GM23338 (cell line): ENCODE results near the gene BBX. TPM values are rescaled to one million over a fixed set of nuclear protein-coding genes. Genes with fewer than 3 reads are reported as not detected.

Experiments
- ATAC-seq: fragments of 200-7000 bp; cut with Tn5 transposase; 3 replicates; pipeline ENCODE4 v1.9.1; 2020
- DNase-seq: peaks from one replicate; pipeline ENCODE4 v3.0.0-alpha.2; 2015; ENCODE audit warnings: low spot score
- H2AFZ ChIP-seq: fragments of 200-600 bp; sonication (generic); 2 replicates; pipeline ENCODE4 v1.8.0; 2016; ENCODE audit warnings: antibody characterized with exemption, mild to moderate bottlenecking, moderate library complexity
- H3F3A ChIP-seq: fragments of 200-600 bp; sonication (generic); replicated peaks from 2 replicates; pipeline ENCODE4 v1.8.0; 2017; ENCODE audit warnings: antibody characterized with exemption, mixed run types, low read depth
- H3K27ac ChIP-seq: fragments of 200-600 bp; sonication (generic); 2 replicates; pipeline ENCODE4 v1.6.1; 2016; ENCODE audit warnings: low read depth
- H3K27me3 ChIP-seq: fragments of 200-600 bp; sonication (generic); 2 replicates; pipeline ENCODE4 v1.8.0; 2016; ENCODE audit warnings: mild to moderate bottlenecking, mixed run types, moderate library complexity; ENCODE audit not compliant: insufficient read depth
- H3K36me3 ChIP-seq: fragments of 200-600 bp; sonication (generic); 2 replicates; pipeline ENCODE4 v1.8.0; 2016; ENCODE audit warnings: mild to moderate bottlenecking; ENCODE audit not compliant: insufficient read depth
- H3K4me1 ChIP-seq: fragments of 200-600 bp; sonication (generic); 2 replicates; pipeline ENCODE4 v1.8.0; 2016; ENCODE audit warnings: mild to moderate bottlenecking, moderate library complexity; ENCODE audit not compliant: insufficient read depth
- H3K4me2 ChIP-seq: fragments of 200-600 bp; sonication (generic); 2 replicates; pipeline ENCODE4 v1.7.1; 2017; ENCODE audit warnings: mixed run types
- H3K4me3 ChIP-seq: fragments of 200-600 bp; sonication (generic); 2 replicates; pipeline ENCODE4 v1.6.1; 2016; ENCODE audit warnings: mixed run types
- H3K79me2 ChIP-seq: fragments of 200-600 bp; sonication (generic); replicated peaks from 2 replicates; pipeline ENCODE4 v1.8.0; 2017; ENCODE audit warnings: mild to moderate bottlenecking; ENCODE audit not compliant: insufficient read depth
- H3K9me2 ChIP-seq: fragments of 200-600 bp; sonication (generic); 2 replicates; pipeline ENCODE4 v1.8.0; 2017; ENCODE audit not compliant: insufficient read depth
- H4K20me1 ChIP-seq: fragments of 200-600 bp; sonication (generic); replicated peaks from 2 replicates; pipeline ENCODE4 v1.8.0; 2017; ENCODE audit warnings: mild to moderate bottlenecking; ENCODE audit not compliant: insufficient read depth
- H3K27ac Mint-ChIP-seq: 2 replicates; pipeline ENCODE4 v1.8.0; 2020; ENCODE audit warnings: inconsistent platforms, mild to moderate bottlenecking, moderate library complexity, mixed read lengths
- H3K27me3 Mint-ChIP-seq: 3 replicates; pipeline ENCODE4 v1.8.0; 2022; ENCODE audit warnings: low read depth, mild to moderate bottlenecking, moderate library complexity, mixed read lengths, inconsistent platforms; ENCODE audit not compliant: insufficient read depth, poor library complexity
- H3K36me3 Mint-ChIP-seq: 3 replicates; pipeline ENCODE4 v1.8.0; 2021; ENCODE audit warnings: low read depth, mild to moderate bottlenecking, inconsistent platforms, moderate library complexity, mixed read lengths
- H3K4me1 Mint-ChIP-seq: 3 replicates; pipeline ENCODE4 v1.8.0; 2020; ENCODE audit warnings: mild to moderate bottlenecking, inconsistent platforms, mixed read lengths
- H3K4me3 Mint-ChIP-seq: 3 replicates; pipeline ENCODE4 v1.8.0; 2021; ENCODE audit warnings: moderate library complexity, mild to moderate bottlenecking, inconsistent platforms, mixed read lengths
- H3K9me3 Mint-ChIP-seq: 3 replicates; pipeline ENCODE4 v1.8.0; 2020; ENCODE audit warnings: moderate library complexity, mild to moderate bottlenecking, inconsistent platforms, mixed read lengths
- CREB1 ChIP-seq: fragments of 250-450 bp; sonication (Bioruptor Pico); IDR thresholded peaks from 2 replicates; pipeline ENCODE4 v1.5.0; 2020; ENCODE audit warnings: low read depth, mild to moderate bottlenecking, moderate library complexity
- CTCF ChIP-seq, 2 experiments: fragments of 200-600 bp in 1 of 2; sonication (generic) in 1 of 2; conservative IDR thresholded peaks; 2 replicates each; pipeline versions ENCODE4 v1.5.1 to v1.6.1; 2016 to 2017; ENCODE audit warnings: antibody characterized with exemption in 2 of 2, low read depth in 2 of 2, mild to moderate bottlenecking in 2 of 2, moderate library complexity in 1 of 2
- ETS1 ChIP-seq: IDR thresholded peaks from 2 replicates; pipeline ENCODE4 v1.6.1; 2016; ENCODE audit warnings: antibody characterized with exemption
- EZH2 ChIP-seq: fragments of 200-600 bp; sonication (generic); IDR thresholded peaks from one replicate; pipeline ENCODE4 v1.8.0; 2017; ENCODE audit warnings: antibody characterized with exemption, mild to moderate bottlenecking, low read depth; ENCODE audit not compliant: unreplicated experiment
- EZH2phosphoT487 ChIP-seq: fragments of 200-600 bp; sonication (generic); IDR thresholded peaks from one replicate; pipeline ENCODE4 v1.8.1; 2018; ENCODE audit warnings: antibody characterized with exemption; ENCODE audit not compliant: unreplicated experiment
- JUNB ChIP-seq: IDR thresholded peaks from one replicate; pipeline ENCODE4 v1.6.1; 2016; ENCODE audit warnings: antibody characterized with exemption; ENCODE audit not compliant: unreplicated experiment
- NANOG ChIP-seq: IDR thresholded peaks from 2 replicates; pipeline ENCODE4 v1.6.1; 2016; ENCODE audit warnings: antibody characterized with exemption, borderline replicate concordance
- POLR2AphosphoS5 ChIP-seq: IDR thresholded peaks from 2 replicates; pipeline ENCODE4 v1.6.1; 2016; ENCODE audit warnings: antibody characterized with exemption, low read depth
- STAT1 ChIP-seq: IDR thresholded peaks from one replicate; pipeline ENCODE4 v1.6.1; 2016; ENCODE audit warnings: antibody characterized with exemption; ENCODE audit not compliant: unreplicated experiment
- ZNF114 ChIP-seq: fragments of 250-450 bp; sonication (Bioruptor Pico); IDR thresholded peaks from 2 replicates; pipeline ENCODE4 v1.5.0; 2020; ENCODE audit warnings: mild to moderate bottlenecking, moderate library complexity
- ZNF331 ChIP-seq: fragments of 250-450 bp; sonication (Bioruptor Pico); IDR thresholded peaks from 2 replicates; pipeline ENCODE4 v1.5.0; 2020; ENCODE audit warnings: low read depth, mild to moderate bottlenecking, moderate library complexity
- ZNF462 ChIP-seq: fragments of 250-450 bp; sonication (Bioruptor Pico); IDR thresholded peaks from 2 replicates; pipeline ENCODE4 v1.5.0; 2020; ENCODE audit warnings: mild to moderate bottlenecking, moderate library complexity
- polyA plus RNA-seq: library from polyadenylated mRNA; unstranded; fragments of >200 nt; fragmentation: Nextera tagmentation; extraction: Ambion mirVana; gene quantifications from 2 replicates; pipeline ENCODE4 v1.2.1, GENCODE V29; 2016
- total RNA-seq: library from RNA; depleted of rRNA; stranded (reverse); fragments of >200 nt; shearing (Covaris generic); gene quantifications from 2 replicates; pipeline ENCODE4 v1.2.3, GENCODE V29; 2014

Gene BBX
- total and polyA plus RNA-seq, 2 experiments from 2014 or later, result 35.2 to 44.1 TPM

- H3F3A ChIP-seq, result no peaks in the 10 kb centered on the region
- Mint-ChIP-seq H3K9me3 (peaks cover 19% of the 10 kb centered on the region; the same call in 2 of the 3 replicates), H3K27me3 (no peaks in the 10 kb centered on the region), H3K4me3 (no peak overlapping the region), H3K27ac (no peak overlapping the region), H3K4me1 (no peaks in the 10 kb centered on the region; the same call in 2 of the 3 replicates), H3K36me3 (peaks cover 23% of the 10 kb centered on the region)
- no peak overlapping the region for H3K4me2 ChIP-seq
- no peaks in the 10 kb centered on the region for H3K27me3 ChIP-seq
- ATAC-seq (no peak), DNase-seq (no peak)
- H3K36me3 ChIP-seq, result no peaks in the 10 kb centered on the region
- no peak for TF ChIP-seq CREB1 (CRISPR knock-in tag)
- TF ChIP-seq NANOG, result no peak
- TF ChIP-seq EZH2phosphoT487, result no peak
- H4K20me1 ChIP-seq, result no peaks in the 10 kb centered on the region
- no peaks in the 10 kb centered on the region; the same call in 1 of the 2 replicates for H3K79me2 ChIP-seq
- H3K4me3 ChIP-seq, result no peak overlapping the region
- no peaks in the 10 kb centered on the region for H3K4me1 ChIP-seq
- H3K27ac ChIP-seq, result no peak overlapping the region
- no peak overlapping the region for H2AFZ ChIP-seq
- H3K9me2 ChIP-seq, result no peaks in the 10 kb centered on the region
Measured at GRCh38 chr3:107650788-107651187, 128.0 kb downstream of the BBX start.

- peaks cover 23% of the 10 kb centered on the region for H3K36me3 Mint-ChIP-seq
- H3K4me1 Mint-ChIP-seq, result no peaks in the 10 kb centered on the region
- Histone ChIP-seq H3K79me2 (no peaks in the 10 kb centered on the region; the same call in 1 of the 2 replicates), H3K27me3 (no peaks in the 10 kb centered on the region), H4K20me1 (no peaks in the 10 kb centered on the region), H3K36me3 (no peaks in the 10 kb centered on the region), H2AFZ (no peak overlapping the region), H3K9me2 (no peaks in the 10 kb centered on the region), H3K4me1 (no peaks in the 10 kb centered on the region), H3K4me2 (no peak overlapping the region), H3K27ac (no peak overlapping the region), H3K4me3 (no peak overlapping the region), H3F3A (no peaks in the 10 kb centered on the region)
- 0 out of 2 replicates have a peak overlapping the region, but pooled peaks have one; percentile 28 for H3K27ac Mint-ChIP-seq
- ATAC-seq, result no peak
- DNase-seq, result no peak
- no peak overlapping the region for H3K4me3 Mint-ChIP-seq
- peaks cover 19% of the 10 kb centered on the region; the same call in 2 of the 3 replicates for H3K9me3 Mint-ChIP-seq
- no peaks in the 10 kb centered on the region for H3K27me3 Mint-ChIP-seq
- TF ChIP-seq EZH2 (no peak), CREB1 (CRISPR knock-in tag) (no peak), ZNF462 (CRISPR knock-in tag) (no peak), JUNB (no peak), EZH2phosphoT487 (no peak), ETS1 (no peak), CTCF (conservative IDR thresholded peaks at IDR 0.05; ENCODE audit: low read depth in 2 of 2) (no peak), ZNF331 (CRISPR knock-in tag) (no peak), NANOG (no peak), ZNF114 (CRISPR knock-in tag) (no peak), STAT1 (no peak), POLR2AphosphoS5 (no peak)
Measured at GRCh38 chr3:107651782-107652181, 129.0 kb downstream of the BBX start.
